ENCODE results near the gene TPM2.

DNA sequence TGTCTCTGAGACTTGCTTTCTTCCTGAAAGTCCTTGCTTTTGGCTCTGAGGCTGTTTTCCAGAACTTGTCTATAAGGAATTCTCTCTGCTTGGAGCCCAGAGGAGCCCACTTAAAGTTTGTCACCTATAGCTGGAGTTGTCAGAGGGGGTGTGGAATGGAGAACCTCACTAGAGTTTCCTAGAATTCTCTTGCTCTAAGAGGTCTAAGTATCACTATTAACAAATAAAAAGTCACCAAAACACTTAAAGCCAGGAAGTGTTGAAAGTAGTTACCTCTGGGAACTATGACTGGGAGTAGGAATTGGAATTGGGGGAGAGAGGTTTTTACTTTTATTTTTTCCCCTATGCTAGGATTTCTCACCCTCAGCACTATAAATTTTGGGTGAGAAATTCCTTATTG, 54.0 kb downstream of the TPM2 start:
- TF ChIP-seq, protein P1, sequence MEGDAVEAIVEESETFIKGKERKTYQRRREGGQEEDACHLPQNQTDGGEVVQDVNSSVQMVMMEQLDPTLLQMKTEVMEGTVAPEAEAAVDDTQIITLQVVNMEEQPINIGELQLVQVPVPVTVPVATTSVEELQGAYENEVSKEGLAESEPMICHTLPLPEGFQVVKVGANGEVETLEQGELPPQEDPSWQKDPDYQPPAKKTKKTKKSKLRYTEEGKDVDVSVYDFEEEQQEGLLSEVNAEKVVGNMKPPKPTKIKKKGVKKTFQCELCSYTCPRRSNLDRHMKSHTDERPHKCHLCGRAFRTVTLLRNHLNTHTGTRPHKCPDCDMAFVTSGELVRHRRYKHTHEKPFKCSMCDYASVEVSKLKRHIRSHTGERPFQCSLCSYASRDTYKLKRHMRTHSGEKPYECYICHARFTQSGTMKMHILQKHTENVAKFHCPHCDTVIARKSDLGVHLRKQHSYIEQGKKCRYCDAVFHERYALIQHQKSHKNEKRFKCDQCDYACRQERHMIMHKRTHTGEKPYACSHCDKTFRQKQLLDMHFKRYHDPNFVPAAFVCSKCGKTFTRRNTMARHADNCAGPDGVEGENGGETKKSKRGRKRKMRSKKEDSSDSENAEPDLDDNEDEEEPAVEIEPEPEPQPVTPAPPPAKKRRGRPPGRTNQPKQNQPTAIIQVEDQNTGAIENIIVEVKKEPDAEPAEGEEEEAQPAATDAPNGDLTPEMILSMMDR (IDR thresholded peaks at IDR 0.05), result no peak
- no peak for TF ChIP-seq EZH2 (IDR thresholded peaks at IDR 0.05)

All from neural progenitor cell (in vitro differentiated cells).